HG02759 (cell line): ENCODE data around the gene SATB2.

Source experiments
- ATAC-seq: cut with Tn5 transposase; IDR thresholded peaks from one replicate; pipeline ENCODE4 v1.9.1; 2021; ENCODE audit warnings: mild to moderate bottlenecking, moderate library complexity; ENCODE audit not compliant: unreplicated experiment

Gene SATB2

DNA sequence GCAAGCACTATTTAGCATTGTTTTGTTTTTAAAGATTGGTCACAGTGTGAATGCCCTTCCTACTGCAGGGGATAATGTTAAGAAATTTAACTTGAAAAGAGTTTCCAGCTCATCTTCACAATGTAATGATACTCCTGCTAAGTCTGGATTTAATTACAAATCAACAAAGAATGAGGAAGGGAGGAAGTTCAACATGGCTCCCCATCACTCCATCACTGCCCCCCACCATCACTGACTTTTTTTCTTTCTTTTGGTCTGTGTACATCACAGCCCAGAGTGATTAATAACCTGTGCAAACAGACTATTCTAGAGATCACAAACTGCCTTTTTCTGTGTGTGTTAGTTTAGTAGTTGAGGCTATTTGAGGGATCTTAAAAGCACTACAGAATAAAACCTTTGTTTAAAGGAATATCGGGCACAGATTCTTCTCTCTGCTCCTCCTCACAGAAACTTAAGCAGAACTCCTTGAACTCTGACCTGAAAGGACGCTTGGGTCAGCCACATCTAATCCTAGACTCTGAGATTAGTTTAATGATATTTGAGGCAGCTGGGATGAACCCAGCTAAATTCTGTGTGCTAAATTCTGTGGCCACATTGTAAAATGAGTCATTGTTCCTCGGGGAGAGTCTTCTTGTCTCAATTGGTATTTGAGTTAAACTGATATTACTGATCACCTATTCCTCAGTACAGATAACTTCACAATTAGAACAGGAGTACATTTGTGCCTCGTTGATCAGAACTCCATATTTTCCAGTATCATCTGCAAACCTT lies 47.8 kb downstream of the SATB2 start:
- ATAC-seq: no peak

DNA sequence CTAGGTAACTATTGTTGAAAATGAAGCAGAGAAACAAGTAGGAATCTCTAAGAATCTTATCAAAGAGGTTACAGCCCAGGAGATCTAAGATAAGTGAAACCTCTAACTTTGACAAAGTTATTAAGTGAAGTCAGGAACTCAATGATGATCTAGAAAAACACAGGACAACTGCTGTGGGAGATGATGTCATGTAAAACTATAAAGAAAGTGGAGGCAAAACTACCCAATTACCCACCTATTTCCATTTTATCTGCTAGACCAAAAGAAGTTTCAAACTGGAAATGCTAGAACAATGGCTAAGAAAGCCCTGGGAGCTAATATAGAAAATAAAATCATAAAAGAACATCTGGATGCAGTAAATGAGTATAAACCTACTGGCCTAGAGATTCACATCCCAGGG lies 50.3 kb downstream of the SATB2 start:
- ATAC-seq: no peak

DNA sequence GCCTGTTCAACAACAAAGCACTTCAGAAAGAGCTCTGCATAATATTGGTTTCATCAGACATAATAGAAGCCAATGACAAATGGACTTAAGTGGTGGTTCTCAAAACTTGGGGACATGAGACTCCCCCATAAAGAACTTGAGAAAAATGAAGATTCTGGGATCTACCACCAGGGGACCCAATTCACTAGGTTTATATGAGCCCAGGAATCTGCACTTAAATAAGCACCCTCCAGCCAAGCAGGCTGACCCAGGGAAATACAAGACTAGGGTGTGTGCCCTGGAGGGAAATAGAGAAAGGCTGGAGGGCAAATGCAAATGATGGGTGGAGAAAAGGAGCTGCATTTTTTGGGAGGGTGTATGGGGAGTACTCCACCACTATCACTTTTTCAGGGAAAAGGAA lies 52.5 kb downstream of the SATB2 start:
- ATAC-seq: no peak

DNA sequence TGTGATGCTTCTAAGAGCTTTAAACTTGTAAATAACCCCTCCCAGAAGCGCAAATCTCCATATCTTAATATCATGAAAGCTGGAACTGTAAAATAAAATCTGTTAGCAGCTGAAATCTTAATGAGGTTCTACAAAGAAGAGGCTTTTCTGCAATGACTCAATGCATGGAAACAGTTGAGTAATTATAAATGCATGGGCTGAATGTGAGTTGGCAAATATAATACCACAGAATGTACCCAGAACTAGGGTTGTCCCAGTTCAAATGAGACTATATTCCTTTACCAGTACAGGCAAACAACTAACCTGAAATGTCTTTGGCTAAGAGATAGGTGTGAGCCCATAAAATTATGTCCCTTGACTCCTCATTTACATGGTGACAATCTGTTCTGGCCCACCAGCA lies 52.9 kb downstream of the SATB2 start:
- no peak for ATAC-seq

DNA sequence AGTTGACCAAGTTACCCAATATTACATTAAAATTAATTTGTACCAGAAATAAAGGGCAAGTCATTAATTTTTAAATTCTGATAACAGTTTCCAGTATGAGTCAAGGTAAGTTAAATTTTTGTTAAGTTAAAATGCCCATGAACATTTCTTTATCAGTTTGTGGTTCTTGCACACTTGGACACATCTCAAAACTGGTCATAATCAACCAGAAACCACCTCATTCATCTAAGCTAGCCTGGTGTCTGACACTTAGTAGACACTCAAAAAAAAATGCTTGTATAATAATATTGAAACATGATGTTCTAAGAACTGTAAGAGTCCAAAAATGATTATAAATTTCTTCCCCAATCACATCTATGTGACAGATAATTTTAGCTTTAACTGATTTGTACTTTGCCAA lies 62.4 kb downstream of the SATB2 start:
- no peak for ATAC-seq

DNA sequence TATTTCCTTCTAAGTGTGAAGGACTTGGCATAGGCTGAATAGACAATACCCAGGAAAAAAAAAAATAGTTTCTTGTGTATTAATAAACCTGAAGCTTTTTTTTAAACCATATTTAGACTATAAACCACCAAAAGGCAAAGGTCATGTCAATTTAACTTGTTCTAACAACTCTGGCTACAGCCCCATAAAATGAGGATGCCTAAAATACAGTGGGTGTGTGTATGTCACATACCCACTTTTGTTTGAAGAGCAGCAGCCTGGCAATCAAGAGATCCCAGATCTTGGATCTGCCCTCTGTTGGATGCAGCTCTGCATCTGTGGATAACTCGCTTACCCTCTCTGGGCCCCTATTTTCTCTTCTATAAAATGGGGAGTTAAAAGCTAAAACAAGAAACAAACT lies 65.4 kb downstream of the SATB2 start:
- ATAC-seq: no peak

DNA sequence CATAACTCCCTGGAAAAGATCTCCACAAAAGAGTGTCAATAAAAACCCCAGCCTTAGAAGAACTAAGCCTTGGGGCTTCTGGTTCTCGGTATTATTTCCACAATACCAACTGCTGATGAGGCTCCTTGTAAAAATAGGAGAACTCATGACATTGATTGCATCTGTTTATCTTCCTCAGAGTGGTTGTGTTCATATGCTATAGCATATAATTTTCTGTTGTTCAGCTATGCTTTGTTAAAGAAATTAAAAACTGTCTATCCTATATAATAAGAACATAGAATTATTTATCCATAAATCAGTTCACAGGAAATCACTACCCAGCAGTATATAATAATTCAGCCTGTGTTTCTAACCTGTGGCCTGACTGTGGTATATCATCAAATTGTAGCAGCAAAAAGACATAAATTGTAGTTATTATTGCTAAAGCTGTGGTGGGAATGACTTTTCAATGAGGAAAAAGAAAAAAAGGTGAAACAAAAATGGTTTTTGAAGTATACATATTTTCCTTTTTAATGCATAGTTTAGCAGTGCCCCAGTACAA lies 68.9 kb downstream of the SATB2 start:
- ATAC-seq: no peak

DNA sequence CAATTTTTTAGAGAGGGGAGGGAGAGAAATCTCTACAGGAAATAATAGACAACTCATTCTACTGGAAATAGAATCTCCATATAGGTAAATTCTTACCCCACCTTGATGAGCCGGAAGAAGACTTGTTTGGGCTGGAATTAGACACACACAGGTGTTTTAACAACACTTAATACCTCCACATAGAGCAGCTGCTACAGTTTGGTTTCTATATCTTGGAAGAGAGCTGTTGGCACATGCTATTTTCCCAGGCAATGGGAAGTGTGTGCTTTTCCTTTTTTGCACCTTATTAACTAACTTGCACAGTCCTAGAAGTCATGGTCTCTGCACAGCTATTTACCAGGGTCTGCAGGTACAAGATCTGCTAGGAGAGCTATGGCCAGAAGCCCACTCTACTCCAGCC lies 73.7 kb downstream of the SATB2 start:
- no peak for ATAC-seq

DNA sequence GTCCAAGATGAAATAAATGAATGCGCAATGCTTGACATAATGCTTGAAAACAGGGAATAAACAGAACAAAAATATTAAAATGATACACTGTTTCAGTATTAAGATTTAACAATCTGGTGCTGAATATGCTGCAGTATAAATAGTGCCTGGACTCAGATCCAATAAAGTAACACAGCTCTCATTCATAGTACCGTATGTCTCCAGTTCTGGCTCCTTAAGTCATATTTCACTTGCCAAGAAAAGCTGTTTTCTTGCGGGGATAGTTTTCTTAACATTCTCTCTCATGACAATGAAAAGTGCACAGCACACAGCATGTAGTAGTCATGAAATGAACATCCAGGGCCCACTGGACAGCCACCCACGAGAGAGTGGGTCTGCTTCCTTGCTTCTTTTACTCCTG lies 74.7 kb downstream of the SATB2 start:
- no peak for ATAC-seq

DNA sequence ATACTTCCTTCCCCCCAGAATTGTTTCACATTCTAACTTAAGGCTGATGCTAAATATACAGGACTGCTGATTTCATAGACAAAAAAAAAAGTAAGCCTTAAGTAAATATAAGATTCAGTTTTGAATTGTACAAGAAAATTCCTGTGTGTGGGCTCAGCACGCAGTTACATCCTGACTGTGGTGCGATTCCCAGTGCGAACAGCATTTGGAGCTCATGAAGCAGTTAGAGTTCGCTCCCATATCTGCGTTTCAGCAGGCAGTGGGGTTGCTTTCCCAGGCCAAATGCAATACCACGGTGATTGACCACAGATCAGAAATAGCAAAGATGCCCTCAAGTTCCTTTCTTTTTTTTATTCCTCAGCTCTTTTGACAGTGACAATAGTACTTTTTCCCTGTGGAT lies 75.6 kb downstream of the SATB2 start:
- no peak for ATAC-seq

DNA sequence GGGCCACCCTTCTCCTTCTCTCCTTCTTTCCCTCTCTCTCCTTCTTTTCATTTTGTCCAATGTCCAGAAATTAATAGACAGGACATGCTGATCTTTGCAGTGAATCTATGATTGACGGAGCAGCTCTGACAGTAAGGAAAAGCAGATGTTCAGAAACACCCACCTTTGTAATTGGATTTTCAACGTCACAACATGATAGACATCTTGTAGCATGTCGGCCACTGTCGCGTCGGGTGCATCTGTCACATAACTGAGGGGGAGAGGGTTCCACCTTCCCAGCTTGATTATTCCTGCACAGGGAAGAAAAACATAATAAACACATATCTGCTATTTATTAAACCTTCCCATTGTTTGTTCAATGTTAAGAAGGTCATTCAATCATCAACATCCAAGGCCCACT lies 76.2 kb downstream of the SATB2 start:
- no peak for ATAC-seq

DNA sequence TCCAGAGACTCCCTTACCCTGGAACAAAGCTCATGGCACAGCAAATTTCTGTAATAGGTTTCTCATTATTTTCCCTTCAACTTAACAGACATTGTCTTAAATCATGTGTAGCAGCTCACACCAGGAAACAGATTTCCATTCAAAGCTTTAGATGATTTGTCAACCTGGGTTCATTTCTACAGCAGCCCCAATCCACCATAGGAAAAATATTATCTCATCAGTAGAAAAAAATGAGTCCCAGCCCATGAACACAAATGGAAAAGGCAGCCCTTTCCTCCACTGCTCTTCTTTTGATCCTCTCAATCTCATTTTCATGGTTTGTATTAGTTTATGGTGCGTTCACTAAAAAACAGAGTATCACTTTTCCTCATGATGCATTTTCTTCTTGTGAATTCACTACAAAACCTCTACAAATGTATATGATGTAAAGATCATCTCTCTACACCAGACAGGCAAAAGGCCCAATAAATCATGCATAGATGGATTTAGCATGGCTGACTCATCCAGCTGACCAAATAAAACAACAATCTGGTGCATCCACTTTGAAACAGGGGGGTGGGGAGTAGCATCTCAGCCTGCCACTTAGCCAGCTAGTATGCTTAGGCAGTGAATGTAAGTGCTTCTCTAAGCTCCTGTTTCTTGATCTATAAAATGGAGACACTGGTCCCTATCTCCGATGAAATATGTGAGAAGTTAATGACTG lies 78.6 kb downstream of the SATB2 start:
- ATAC-seq: no peak

DNA sequence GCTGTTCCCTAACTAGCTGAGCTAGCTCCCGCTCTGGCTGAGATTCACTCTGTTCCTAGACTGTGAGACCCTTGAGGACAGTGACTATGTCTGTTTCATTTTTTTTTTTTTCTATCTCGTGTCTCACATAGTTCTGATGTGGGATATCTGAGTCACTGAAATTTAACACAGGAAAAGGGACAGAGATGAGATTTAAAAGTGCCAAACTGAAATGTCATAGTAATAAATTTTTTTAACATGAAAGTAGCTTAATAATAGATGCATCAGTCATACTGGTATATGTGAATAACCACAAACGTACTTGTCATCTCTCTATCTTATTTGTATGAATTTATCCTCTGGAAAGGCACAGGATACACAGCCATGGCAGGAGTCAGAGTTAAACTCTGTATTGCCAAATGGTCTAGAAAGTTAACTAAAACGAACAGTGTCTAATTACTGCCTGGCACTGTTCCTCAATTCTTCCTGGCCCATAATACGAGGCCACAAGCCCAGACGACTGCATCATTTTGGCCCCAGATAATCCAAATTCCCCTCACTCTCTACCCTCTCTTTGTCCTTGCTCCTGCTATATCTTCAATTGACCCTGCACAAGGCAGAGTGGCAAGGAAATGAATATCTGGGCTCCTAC lies 87.5 kb downstream of the SATB2 start:
- no peak for ATAC-seq

DNA sequence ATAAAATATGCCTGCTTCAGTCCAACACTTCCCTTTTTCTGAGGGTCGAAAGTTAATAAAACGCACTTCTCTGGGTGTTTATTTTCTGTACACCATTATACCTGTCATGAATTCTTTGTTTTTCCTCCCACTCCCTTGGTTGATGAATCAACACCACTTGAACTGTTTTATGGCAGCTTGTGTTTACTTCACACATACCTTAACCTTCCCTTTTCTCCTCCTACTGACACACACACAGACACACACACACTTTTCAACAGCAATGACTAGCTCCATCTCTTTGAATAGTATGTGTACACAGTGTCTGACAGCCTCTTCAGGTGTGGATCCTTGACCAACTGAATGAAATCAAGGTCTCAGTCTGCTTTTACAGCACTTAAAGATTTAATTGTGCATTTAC lies 91.3 kb downstream of the SATB2 start:
- no peak for ATAC-seq

DNA sequence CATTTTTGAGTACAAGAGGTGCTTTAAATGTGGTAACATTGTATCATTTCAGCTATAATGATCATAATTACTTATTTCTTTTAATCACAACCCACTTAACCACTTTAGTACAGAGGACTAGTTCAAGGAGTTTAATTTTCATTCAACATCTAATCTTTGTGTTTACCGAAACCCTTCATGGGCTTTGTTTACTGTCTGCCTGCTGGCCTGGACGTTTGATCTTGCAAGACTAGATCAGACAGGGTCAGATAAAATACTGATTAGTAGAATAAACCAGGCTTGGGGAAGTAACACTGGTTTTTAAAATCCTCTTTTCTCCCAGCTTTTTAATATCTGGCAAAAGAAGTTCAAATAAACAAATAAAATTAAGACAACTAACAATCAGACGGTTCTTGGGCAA lies 93.6 kb downstream of the SATB2 start:
- no peak for ATAC-seq

DNA sequence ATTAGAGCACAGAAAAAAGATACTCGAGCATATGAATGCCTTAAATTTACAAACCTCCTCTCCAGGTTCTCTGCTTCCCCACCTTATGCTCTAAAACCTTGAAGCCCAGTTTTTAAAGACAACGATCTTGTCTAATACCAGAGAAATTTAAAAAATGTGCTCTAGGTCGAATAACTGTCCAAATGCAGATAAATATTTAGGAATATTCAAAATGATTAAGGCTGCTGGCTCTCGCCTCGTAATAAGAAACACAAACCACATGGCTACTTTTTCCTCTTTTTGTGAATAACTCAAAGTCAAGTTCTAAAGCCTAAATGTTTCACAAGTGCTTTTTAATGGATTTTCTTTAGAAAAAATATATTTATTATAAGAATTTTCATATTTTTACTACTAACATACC lies 101.3 kb downstream of the SATB2 start:
- no peak for ATAC-seq

DNA sequence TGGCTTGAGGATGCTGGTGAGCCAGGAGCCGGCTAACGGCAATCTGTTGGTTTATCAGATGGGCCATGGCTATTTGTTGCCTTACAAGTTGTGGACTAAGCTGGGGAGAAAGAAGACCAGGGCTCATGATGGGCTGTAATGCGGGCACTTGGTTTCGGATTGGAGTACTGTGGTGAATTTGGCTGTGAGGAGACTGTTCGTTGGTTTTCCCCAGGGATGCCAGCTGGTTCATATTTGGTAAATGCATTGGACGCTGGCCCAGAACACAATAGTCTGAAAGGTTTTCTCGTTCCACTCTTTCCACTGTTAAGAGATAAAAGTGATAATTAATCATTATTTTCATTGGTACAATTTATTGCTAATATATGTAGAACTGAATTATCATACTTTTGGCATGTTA lies 108.9 kb downstream of the SATB2 start:
- no peak for ATAC-seq

DNA sequence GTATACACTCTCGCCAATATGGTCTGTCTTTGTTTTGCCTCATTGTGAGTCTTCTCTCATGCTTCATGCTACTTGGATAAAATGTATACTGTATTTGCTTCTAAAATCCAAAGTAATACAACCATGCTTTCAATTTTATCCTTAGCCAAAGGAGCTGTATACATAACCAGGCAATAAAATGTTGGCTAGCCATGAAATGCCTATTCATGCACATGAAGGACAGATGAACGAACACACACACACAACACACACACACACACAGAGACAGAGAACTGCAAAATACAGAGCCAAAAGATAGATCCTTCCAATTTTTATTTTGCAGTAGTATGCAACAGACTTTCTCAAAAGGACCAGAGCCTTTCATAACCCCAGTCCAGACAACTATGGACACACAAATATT lies 113.7 kb downstream of the SATB2 start:
- no peak for ATAC-seq

DNA sequence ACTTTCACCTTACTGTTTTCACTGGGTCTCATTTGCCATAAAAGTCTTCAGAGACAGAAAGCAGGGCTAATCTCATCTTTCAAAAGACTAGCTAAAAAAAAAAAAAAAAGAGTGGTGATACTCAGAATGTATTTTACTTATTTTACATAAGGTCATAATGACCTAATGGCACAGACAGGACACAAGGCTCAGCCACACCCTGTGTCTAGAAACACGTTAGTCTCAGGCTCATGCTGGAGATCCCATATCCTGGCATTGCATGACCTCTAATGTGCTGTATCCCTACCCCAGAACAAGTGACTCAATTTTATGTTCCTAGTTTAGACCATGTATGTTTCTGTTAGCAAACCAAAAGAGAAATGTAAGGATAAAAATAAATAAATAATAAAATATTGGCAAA lies 115.4 kb downstream of the SATB2 start:
- ATAC-seq: no peak

DNA sequence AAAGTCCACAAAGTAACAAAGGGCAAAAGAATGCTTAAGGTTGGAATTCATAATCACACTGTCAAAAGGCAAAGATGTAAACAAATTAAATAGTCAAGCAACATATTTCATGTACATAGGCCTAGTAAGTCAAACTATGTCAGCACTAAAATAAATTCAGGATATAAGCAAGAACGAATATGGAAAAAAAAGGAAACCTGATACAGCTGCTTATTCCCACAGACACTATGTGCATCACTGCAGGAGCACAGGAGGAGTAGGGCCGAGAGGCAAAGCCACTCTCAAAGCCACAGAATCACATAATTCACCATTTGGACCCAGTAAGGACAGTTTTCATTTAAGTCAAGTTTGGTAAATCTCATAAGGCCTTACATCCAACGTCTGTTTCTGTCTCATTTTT lies 116.6 kb downstream of the SATB2 start:
- ATAC-seq: no peak

DNA sequence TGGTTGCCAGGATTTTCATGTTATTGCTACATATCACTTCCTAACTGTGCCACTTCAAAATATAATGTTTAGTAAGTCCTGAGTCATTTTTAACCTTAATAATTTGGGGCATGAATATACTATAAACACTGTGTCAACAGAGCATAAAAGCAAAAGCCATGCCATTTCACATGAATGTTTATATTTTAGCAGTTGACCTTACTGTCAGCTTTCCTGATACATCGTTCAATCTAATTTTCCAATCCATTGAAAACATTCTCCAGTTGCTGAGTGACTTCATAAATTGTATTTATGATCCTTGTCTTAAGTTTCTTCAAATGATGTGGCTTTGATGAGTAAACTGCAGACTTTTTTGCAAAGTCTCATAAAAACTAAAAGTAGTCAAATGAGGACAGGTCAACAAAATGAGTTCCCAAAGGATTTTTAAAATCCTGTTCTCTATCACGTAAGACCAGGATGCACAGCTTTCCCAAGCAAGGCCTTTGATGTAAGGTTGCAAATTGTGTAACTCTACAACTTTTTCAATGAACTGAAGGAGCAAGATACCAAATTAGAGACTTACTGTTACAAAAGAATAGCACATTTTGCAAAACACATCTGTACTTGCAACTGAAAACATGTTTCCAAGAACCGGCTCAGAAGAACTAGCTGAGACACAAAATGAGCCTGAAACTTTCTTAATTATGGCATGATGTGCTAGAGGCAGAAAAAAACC lies 117.7 kb downstream of the SATB2 start:
- no peak for ATAC-seq
